Right ventricle myocardium superior (tissue), 1 donor: ENCODE measurements around the gene TSSC4. TPM values are rescaled to one million over a fixed set of nuclear protein-coding genes. Genes with fewer than 3 reads are reported as not detected.

Source experiments
- ATAC-seq: fragments of 200-7000 bp; cut with Tn5 transposase; one replicate; pipeline ENCODE4 v1.9.1; 2020; ENCODE audit warnings: mild to moderate bottlenecking; ENCODE audit not compliant: poor library complexity
- DNase-seq: peaks from one replicate; pipeline ENCODE4 v3.0.0-alpha.2; 2020
- intact Hi-C: fragments of 100-400 bp; cut with DNase I; formaldehyde crosslinking; loops from one replicate; pipeline ENCODE4 v1.11.2; 2022
- total RNA-seq: library from RNA; stranded (reverse); fragmentation: NEBNext Ultra II Directional; extraction: Animal tissue kit (Norgen Biotek cat#: 25700); gene quantifications from one replicate; pipeline ENCODE4 v1.2.1, GENCODE V29; 2021
- donor health status: DM: no; HTN: yes; CAD: no; lungs with severe emphysema.

Gene TSSC4
- total RNA-seq, 1 donor from 2014 or later = 36.2 TPM

- ATAC-seq (peak; percentile 40), DNase-seq (no peak)
- intact Hi-C loops = no loop called here
Measured at GRCh38 chr11:2367266-2368160, 33.0 kb upstream of the TSSC4 start.

- intact Hi-C loops = no loop called here
- DNase-seq (no peak), ATAC-seq (no peak)
Measured at GRCh38 chr11:2368178-2368850, 32.2 kb upstream of the TSSC4 start.

GRCh38 chr11:2368851-2369180, 31.7 kb upstream of the TSSC4 start:
- DNase-seq (no peak), ATAC-seq (no peak)
- intact Hi-C loops = no loop called here

GRCh38 chr11:2369320-2369719, 31.2 kb upstream of the TSSC4 start:
- DNase-seq = no peak
- intact Hi-C loops = no loop called here
- ATAC-seq = no peak

GRCh38 chr11:2369896-2370295, 30.7 kb upstream of the TSSC4 start:
- intact Hi-C loops = no loop called here
- no peak for ATAC-seq
- DNase-seq = no peak

- ATAC-seq = peak; percentile 59
Measured at GRCh38 chr11:2374456-2375201, 25.9 kb upstream of the TSSC4 start.

GRCh38 chr11:2375341-2375853, 25.2 kb upstream of the TSSC4 start:
- intact Hi-C loops = loop anchor here (5.0 kb wide), 1 partner anchor 68 kb away; no protein-coding TSS in a partner anchor
- peak; percentile 80 for DNase-seq

More at GRCh38 chr11:2374456-2375201, 25.9 kb upstream of the TSSC4 start:
- intact Hi-C loops = loop anchor here (5.0 kb wide), 1 partner anchor 67 kb away; no protein-coding TSS in a partner anchor
- peak; percentile 61 for DNase-seq

GRCh38 chr11:2375964-2376551, 24.5 kb upstream of the TSSC4 start:
- intact Hi-C loops = loop anchor here (5.0 kb wide), 1 partner anchor 69 kb away; no protein-coding TSS in a partner anchor
- peak; percentile 22 for DNase-seq

More at GRCh38 chr11:2375341-2375853, 25.2 kb upstream of the TSSC4 start:
- ATAC-seq = peak; percentile 67

GRCh38 chr11:2376751-2377451, 23.6 kb upstream of the TSSC4 start, which contains the start of gene CD81:
Gene CD81, plus strand, starts transcription at chr11:2377310. Its CDS starts 240 bp downstream, at chr11:2377550.
- intact Hi-C loops = loop anchor here (5.0 kb wide), 1 partner anchor 70 kb away; no protein-coding TSS in a partner anchor
- peak; percentile 61 for ATAC-seq
- peak; percentile 68 for DNase-seq

More at GRCh38 chr11:2375964-2376551, 24.5 kb upstream of the TSSC4 start:
- no peak for ATAC-seq

- ATAC-seq (peak; percentile 27), DNase-seq (peak; percentile 84)
- intact Hi-C loops = loop anchor here (5.0 kb wide), 1 partner anchor 70 kb away; no protein-coding TSS in a partner anchor
Measured at GRCh38 chr11:2377511-2378443, 22.8 kb upstream of the TSSC4 start.

- ATAC-seq = peak; percentile 0
- DNase-seq = peak; percentile 73
Measured at GRCh38 chr11:2378527-2379210, 21.9 kb upstream of the TSSC4 start.

GRCh38 chr11:2379466-2380174, 20.9 kb upstream of the TSSC4 start:
- ATAC-seq = no peak
- peak; percentile 51 for DNase-seq
- intact Hi-C loops = loop anchor here (5.0 kb wide), 1 partner anchor 72 kb away; no protein-coding TSS in a partner anchor

More at GRCh38 chr11:2378527-2379210, 21.9 kb upstream of the TSSC4 start:
- intact Hi-C loops = loop anchor here (5.0 kb wide), 1 partner anchor 71 kb away; no protein-coding TSS in a partner anchor

GRCh38 chr11:2380396-2380795, 20.2 kb upstream of the TSSC4 start:
- intact Hi-C loops = no loop called here
- DNase-seq = no peak
- ATAC-seq = no peak

GRCh38 chr11:2380807-2381350, 19.7 kb upstream of the TSSC4 start:
- DNase-seq = peak; percentile 89
- intact Hi-C loops = no loop called here
- ATAC-seq = peak; percentile 21
